NK-92 treated with Interleukin-12 subunit alpha and Interleukin-12 subunit beta, amount 100 ng/mL, for 24 hours (cell line): Measurements from ENCODE around the gene CCL4.
"Not testable (repeated sequence)": the region's sequence is repeated elsewhere in the genome, so short reads cannot be mapped to it uniquely, and the experiment has no call there.

ENCODE experiments used
- DNase-seq: peaks from one replicate; lab custom pipeline; 2025; lab: John Stamatoyannopoulos, UW

The CCL4 gene

GRCh38 chr17:36087897-36088572 lies 15.6 kb upstream of the CCL4 start:
- peak; percentile 73 for DNase-seq

GRCh38 chr17:36088670-36089338 lies 14.8 kb upstream of the CCL4 start:
- DNase-seq: peak; percentile 83

GRCh38 chr17:36089339-36089865 lies 14.2 kb upstream of the CCL4 start:
- no peak for DNase-seq

- peak; percentile 83 for DNase-seq
Observed at GRCh38 chr17:36089888-36090836, 13.5 kb upstream of the CCL4 start, which contains the start of gene CCL3. Gene CCL3, minus strand, starts transcription at chr17:36090143. Its CDS starts 85 bp downstream, at chr17:36090058.

- DNase-seq: peak; percentile 55
Observed at GRCh38 chr17:36092230-36092629, 11.4 kb upstream of the CCL4 start.

- DNase-seq: not testable (repeated sequence)
Observed at GRCh38 chr17:36092715-36093114, 10.9 kb upstream of the CCL4 start.

- no peak for DNase-seq
Observed at GRCh38 chr17:36094232-36094631, 9.4 kb upstream of the CCL4 start.

GRCh38 chr17:36094746-36095145 lies 8.9 kb upstream of the CCL4 start:
- DNase-seq: peak; percentile 77

- DNase-seq: no peak
Observed at GRCh38 chr17:36095992-36096391, 7.6 kb upstream of the CCL4 start.

GRCh38 chr17:36099004-36099403 lies 4.6 kb upstream of the CCL4 start:
- not testable (repeated sequence) for DNase-seq

- not testable (repeated sequence) for DNase-seq
Observed at GRCh38 chr17:36104246-36104645, 619 bp downstream of the CCL4 start.

- DNase-seq: peak; percentile 42
Observed at GRCh38 chr17:36104701-36105181, 1.1 kb downstream of the CCL4 start.

- DNase-seq: peak; percentile 46
Observed at GRCh38 chr17:36105781-36106492, 2.3 kb downstream of the CCL4 start.

- peak; percentile 41 for DNase-seq
Observed at GRCh38 chr17:36106493-36106835, 2.8 kb downstream of the CCL4 start.

- peak; percentile 68 for DNase-seq
Observed at GRCh38 chr17:36107660-36108059, 4.0 kb downstream of the CCL4 start.

GRCh38 chr17:36108265-36108664 lies 4.6 kb downstream of the CCL4 start:
- peak; percentile 44 for DNase-seq

- DNase-seq: no peak
Observed at GRCh38 chr17:36111068-36111490, 7.5 kb downstream of the CCL4 start.

GRCh38 chr17:36112572-36112971 lies 8.9 kb downstream of the CCL4 start:
- no peak for DNase-seq

- not testable (repeated sequence) for DNase-seq
Observed at GRCh38 chr17:36113131-36113530, 9.5 kb downstream of the CCL4 start.

- DNase-seq: not testable (repeated sequence)
Observed at GRCh38 chr17:36114971-36115648, 11.5 kb downstream of the CCL4 start.

- DNase-seq: not testable (repeated sequence)
Observed at GRCh38 chr17:36115649-36115977, 12.0 kb downstream of the CCL4 start.
